ES-I3 (cell line): ENCODE data around the gene SEZ6L.

Experiments used
- H3K36me3 ChIP-seq: 2 replicates; pipeline ENCODE4 v1.6.1; 2013; ENCODE audit warnings: mild to moderate bottlenecking, low read length, control low read depth, moderate library complexity; ENCODE audit not compliant: insufficient read depth
- H3K4me1 ChIP-seq: 2 replicates; pipeline ENCODE4 v1.6.1; 2013; ENCODE audit warnings: mild to moderate bottlenecking, control low read depth, low read length; ENCODE audit not compliant: insufficient read depth
- H3K9ac ChIP-seq: 2 replicates; pipeline ENCODE4 v1.6.1; 2013; ENCODE audit warnings: low read depth, mild to moderate bottlenecking, low read length, moderate library complexity
- H3K9me3 ChIP-seq: 2 replicates; pipeline ENCODE4 v1.6.1; 2013; ENCODE audit warnings: mild to moderate bottlenecking, low read length, moderate library complexity; ENCODE audit not compliant: control insufficient read depth, insufficient read depth

Gene SEZ6L

DNA sequence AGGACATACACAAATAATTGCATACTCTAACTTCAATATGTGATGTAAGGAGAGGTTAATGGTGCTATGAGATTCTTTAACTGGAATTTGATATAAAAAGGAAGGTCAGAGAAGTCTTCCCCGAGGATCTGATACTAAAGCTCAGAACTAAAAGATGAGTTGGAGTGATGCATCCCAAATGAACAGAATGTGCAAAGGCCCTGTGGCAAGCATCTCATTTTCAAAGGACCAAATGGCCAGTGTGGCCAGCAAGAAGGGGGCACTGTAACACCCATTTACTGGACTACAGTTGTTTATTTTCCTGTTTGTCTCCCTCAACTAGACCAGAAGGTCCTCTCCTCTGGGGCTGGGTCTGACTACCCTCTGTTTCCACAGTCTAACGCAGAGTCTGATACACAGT is 144.9 kb downstream of the SEZ6L start:
- H3K9me3 ChIP-seq: no peaks in the 10 kb centered on the region
- H3K36me3 ChIP-seq: no peaks in the 10 kb centered on the region
- H3K9ac ChIP-seq: no peak overlapping the region
- no peaks in the 10 kb centered on the region for H3K4me1 ChIP-seq

DNA sequence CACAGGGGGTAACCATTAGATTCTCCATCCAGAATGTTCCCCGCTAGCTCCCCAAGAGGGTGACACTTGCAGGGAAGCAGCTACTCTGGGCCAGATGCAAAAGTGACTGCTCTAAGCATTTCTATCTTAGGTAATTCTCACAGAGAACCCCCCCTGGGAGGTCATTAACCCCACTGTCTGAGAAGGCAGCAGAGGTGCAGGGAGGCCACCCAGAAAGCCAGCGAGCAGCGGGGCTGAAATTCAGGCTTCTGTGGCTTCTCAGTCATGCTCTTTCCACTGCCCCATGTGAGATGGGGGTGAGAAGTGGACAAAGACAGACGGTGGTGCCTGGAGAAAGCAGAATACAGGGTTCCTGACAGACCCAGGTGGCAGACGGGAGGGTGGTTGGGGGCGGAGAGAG is 145.4 kb downstream of the SEZ6L start:
- Histone ChIP-seq H3K4me1 (no peaks in the 10 kb centered on the region), H3K9ac (no peak overlapping the region), H3K9me3 (no peaks in the 10 kb centered on the region), H3K36me3 (no peaks in the 10 kb centered on the region)

DNA sequence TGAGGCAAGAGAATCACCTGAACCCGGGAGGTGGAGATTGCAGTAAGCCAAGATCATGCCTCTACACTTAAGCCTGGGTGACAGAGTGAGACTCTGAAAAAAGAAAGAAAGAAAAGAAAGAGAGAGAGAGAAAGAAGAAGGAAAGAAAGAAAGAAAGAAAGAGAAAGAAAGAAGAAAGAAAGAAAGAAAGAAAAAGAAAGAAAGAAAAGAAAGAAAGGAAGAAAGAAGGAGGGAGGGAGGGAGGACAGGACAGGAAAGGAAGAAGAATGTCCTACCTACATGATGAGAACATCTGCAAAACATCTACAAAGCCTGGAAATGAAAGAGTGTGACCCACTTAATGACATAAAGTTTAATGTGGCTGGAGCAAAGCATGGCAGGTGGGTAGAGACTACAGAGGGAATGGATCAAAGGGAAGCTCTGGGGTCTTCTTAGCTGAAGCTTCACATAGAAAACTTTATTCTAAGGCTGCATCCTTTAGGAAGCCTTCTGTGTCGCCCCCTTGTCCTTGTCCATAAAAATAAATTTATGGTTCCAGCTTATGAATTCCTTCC is 147.5 kb downstream of the SEZ6L start:
- no peak overlapping the region for H3K9ac ChIP-seq
- no peaks in the 10 kb centered on the region for H3K9me3 ChIP-seq
- peaks cover 1% of the 10 kb centered on the region for H3K4me1 ChIP-seq
- no peaks in the 10 kb centered on the region for H3K36me3 ChIP-seq

DNA sequence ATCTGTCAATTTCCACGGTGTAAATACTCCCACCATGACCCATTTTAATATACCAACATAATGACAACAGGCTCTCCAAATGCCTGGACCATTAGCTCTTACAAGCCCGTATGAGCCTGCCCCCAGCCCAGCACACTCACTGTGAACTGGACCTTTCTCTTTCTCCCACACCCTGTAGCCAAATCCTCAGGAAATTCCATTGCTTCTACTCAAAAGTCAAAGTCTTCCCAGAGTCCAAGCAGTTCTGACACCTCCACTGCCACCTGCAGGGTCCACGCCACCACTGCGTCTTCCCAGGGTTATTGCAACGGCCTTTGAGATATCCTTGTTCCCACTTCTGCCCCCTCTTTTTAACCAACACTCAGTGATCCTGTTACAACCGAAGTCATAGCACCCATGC is 149.7 kb downstream of the SEZ6L start:
- H3K9ac ChIP-seq: no peak overlapping the region
- no peaks in the 10 kb centered on the region for H3K36me3 ChIP-seq
- H3K9me3 ChIP-seq: no peaks in the 10 kb centered on the region; the same call in 1 of the 2 replicates
- H3K4me1 ChIP-seq: peaks cover 11% of the 10 kb centered on the region

DNA sequence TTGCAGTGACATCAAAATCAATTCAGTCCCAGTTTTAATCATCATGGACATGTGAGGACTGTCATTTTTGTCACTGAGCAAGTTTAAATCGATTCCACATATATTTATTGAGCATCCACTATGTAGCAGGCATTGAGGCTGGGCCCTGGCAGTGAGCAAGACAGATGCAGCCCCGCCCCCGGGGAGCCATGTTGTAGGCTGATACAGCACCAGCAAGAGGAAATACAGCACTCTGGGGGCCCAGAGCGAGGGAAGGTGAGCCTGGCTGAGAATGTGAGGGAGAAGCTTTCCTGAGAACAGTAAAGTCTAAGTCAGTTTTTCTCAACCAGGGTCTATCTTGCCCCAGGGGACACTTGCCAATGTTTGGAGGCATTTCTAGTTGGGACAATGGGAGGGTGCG is 151.2 kb downstream of the SEZ6L start:
- Histone ChIP-seq H3K9ac (no peak overlapping the region), H3K36me3 (no peaks in the 10 kb centered on the region), H3K9me3 (no peaks in the 10 kb centered on the region; the same call in 1 of the 2 replicates), H3K4me1 (peaks cover 11% of the 10 kb centered on the region)

DNA sequence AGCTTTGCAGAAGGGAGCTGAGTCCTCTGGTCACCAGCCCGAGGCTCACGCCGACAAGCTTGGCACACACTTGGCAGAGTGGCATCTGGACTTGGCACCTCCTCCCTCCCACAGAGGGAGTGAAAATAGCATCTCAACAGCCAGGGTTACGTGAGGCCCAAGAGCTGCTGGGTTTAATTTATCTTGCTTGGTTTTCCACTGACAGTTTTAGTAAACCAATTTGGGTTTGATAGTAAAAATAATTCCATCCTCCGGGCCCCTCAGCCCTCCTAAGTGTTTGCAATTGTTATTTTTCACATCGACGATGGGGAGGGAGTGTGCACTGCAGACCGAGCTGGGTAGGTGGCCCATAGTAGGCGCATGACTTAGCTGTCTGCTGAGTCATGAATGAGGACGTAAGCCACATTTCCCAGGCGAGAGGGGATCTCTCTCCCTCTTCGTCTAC is 152.2 kb downstream of the SEZ6L start:
- Histone ChIP-seq H3K9me3 (no peaks in the 10 kb centered on the region; the same call in 1 of the 2 replicates), H3K9ac (no peak overlapping the region), H3K36me3 (no peaks in the 10 kb centered on the region), H3K4me1 (peaks cover 11% of the 10 kb centered on the region)

DNA sequence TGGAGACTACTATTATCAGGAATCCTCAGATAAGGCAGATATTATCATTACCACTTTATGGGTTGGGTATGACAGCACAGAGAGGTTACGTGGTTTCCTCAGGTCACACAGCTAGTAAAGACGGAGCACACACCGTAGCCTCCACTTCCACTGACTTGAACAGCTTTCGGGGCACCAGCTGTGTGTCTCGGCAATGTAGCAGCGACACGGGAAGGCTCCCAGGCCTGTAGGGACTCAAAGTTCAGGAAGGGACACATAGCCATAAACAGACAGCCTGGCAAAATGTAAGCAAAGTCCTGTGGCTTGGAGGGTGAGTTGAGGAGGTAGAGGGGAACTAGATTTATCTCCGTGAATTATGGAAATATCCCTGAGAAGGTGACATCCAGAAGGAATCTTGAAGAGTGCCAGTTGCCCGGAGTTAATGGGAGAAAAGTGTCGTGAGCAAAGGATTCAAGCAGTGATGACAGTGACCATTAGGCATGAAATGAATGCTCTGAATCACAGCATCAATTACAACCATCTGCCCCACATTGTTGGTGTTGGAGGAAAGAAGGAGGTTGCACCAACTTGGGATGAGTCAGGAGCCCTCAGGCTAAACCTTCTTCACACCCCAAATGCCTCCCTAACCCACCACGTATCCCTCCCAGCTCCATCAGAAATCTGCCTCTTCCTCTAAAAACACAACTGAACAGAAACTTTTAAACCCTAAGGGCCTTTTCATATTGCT is 153.1 kb downstream of the SEZ6L start:
- peaks cover 11% of the 10 kb centered on the region for H3K4me1 ChIP-seq
- H3K9me3 ChIP-seq: no peaks in the 10 kb centered on the region; the same call in 1 of the 2 replicates
- H3K9ac ChIP-seq: no peak overlapping the region
- no peaks in the 10 kb centered on the region for H3K36me3 ChIP-seq

DNA sequence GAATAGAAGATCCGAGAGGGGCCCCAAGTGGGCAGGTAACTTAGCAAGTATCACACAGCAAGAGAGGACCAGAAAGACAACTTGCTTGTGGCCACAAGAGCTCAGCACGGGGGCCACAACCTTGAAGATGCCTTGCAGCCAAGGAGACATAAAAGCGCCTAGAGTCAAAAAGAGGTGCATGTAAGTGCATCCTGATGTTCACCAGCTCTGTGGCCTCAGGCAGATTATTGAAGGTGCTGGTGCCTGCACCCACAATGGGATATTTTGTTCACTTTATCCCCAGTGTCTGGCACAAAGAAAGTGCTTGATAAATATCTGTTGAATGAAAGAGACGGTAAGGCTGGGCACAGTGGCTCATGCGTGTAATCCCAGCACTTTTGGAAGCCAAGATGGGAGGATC is 153.8 kb downstream of the SEZ6L start:
- Histone ChIP-seq H3K9me3 (no peaks in the 10 kb centered on the region; the same call in 1 of the 2 replicates), H3K36me3 (no peaks in the 10 kb centered on the region), H3K4me1 (peaks cover 11% of the 10 kb centered on the region), H3K9ac (no peak overlapping the region)

DNA sequence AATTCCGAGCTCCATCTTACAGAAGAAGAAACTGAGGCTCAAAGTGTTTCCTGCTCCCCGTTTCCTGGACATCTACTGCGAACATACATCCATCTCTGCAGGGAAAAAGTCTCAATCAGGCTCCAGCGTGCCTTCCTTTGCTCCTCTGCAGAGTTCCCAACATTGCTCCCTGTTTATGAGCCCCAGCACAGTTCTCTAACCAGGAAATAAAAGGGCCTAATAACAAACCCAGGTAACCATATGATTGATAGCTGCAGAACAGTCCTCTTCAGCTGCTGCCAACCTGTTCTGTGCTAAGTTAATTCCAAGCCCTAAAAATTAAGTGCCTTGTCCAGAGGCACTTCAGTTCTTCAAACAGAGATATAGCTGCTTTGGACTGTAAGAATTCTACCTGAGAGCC is 154.9 kb downstream of the SEZ6L start:
- no peaks in the 10 kb centered on the region; the same call in 1 of the 2 replicates for H3K9me3 ChIP-seq
- no peak overlapping the region for H3K9ac ChIP-seq
- peaks cover 11% of the 10 kb centered on the region for H3K4me1 ChIP-seq

DNA sequence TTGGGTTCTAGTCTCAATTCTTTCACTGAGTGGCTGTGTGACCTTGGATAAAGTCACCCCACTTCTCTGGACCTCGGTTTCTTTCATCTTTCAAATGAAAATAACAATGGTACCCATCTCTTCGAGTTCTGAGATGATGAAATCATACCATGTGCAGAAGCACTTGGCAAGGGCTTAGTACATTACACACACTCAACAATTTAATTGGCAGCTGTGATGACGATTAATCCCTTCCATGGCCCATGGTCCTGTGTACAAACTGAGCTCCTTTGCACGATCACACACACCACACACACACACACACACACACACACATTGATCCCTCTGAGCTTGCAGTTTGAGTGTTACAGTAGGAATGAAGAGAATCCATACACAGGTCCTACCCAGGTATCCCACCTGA is 156.4 kb downstream of the SEZ6L start:
- H3K4me1 ChIP-seq: peaks cover 11% of the 10 kb centered on the region
- H3K36me3 ChIP-seq: no peaks in the 10 kb centered on the region
- H3K9ac ChIP-seq: no peak overlapping the region
- no peaks in the 10 kb centered on the region; the same call in 1 of the 2 replicates for H3K9me3 ChIP-seq

More for the DNA sequence above, 154.9 kb downstream of the SEZ6L start:
- H3K36me3 ChIP-seq: no peaks in the 10 kb centered on the region

DNA sequence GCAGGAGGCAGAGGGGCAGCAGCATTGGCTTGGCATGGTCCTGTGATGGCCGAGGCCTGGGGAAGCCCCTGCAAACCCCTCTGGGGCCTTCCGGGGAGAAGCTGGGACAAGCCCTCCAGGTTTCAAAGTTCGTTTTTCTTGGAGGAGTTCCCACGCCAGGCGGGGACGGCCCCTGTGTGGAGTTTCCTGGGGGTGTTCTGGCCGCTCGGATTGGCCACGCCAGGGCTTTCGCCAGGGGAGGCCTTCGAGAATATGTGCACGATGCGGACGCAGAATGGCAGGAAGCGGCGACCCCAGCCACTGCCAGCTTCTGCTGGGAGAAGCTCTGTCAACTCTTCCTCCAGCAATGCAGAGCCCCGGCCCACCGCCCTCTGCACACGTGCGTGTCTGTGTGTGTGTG is 157.5 kb downstream of the SEZ6L start:
- no peaks in the 10 kb centered on the region for H3K36me3 ChIP-seq
- no peak overlapping the region for H3K9ac ChIP-seq
- H3K9me3 ChIP-seq: no peaks in the 10 kb centered on the region; the same call in 1 of the 2 replicates
- peaks cover 10% of the 10 kb centered on the region; the same call in 1 of the 2 replicates for H3K4me1 ChIP-seq

DNA sequence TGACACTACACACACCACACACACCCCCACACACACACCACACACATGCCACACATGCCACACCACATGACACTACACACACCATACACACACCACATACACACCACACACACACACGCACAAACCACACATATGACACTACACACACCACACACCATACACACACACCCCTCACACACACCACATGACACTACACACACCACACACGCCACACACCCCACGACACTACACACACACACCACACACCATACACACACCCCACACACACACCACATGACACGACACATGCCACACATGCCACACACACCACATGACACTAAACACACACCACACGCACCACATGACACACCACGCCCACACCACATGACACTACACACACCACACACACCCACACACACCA is 158.0 kb downstream of the SEZ6L start:
- no peaks in the 10 kb centered on the region for H3K36me3 ChIP-seq
- no peaks in the 10 kb centered on the region; the same call in 1 of the 2 replicates for H3K9me3 ChIP-seq
- H3K9ac ChIP-seq: no peak overlapping the region
- peaks cover 5% of the 10 kb centered on the region; the same call in 1 of the 2 replicates for H3K4me1 ChIP-seq

DNA sequence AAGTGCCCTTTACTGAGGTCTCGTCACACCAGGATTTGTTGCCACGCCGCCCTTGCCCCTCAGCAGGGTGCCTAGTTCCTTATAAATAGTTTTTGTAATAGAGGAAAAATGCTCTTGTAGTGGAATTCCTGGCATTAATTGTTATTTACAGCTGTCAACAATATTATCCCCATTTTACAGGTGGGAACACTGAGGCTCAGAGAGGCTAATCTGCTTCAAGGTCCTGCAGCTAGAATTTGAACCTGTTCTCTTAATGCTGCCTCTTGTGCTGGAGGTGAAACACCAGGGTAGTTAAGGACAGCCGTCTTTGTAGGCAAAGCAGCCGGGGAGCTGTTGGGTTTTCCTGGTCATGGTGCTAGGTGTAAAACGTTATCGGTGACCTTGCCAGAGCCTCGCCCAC is 159.0 kb downstream of the SEZ6L start:
- H3K9ac ChIP-seq: no peak overlapping the region
- H3K9me3 ChIP-seq: no peaks in the 10 kb centered on the region; the same call in 1 of the 2 replicates
- H3K36me3 ChIP-seq: no peaks in the 10 kb centered on the region
- no peaks in the 10 kb centered on the region for H3K4me1 ChIP-seq

DNA sequence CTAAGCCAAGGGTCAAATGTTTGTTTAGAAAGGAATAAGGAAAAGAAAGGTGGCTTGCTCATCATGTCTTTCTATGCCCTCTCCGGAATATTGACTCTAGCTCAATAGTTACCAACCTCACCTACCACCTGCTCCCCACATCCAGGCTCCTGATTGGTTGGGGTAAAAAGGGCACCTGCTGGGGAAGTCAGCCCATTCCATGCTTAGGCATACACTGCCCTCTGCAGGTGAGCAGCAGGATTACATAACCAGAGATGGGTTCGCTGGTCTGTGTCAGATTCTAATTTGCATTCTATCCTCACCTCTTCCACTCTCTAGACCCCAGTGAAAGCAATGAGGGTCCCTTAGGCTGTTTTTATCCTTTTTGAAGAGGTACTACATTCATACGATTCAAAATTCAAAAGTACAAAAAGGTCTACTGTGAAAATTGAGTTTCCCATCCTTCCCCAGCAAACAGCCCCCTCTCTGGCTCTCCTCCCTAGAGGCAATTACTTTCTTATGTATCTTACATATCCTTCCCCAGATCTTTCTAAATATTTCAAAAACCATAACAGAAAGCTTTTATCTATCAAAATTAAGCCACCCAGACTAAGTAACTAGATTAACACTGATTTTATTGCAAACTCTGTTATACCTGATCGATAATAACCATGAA is 161.8 kb downstream of the SEZ6L start:
- no peak overlapping the region for H3K9ac ChIP-seq
- no peaks in the 10 kb centered on the region for H3K9me3 ChIP-seq
- H3K4me1 ChIP-seq: no peaks in the 10 kb centered on the region
- no peaks in the 10 kb centered on the region for H3K36me3 ChIP-seq
